Neuronal stem cell (in vitro differentiated cells): ENCODE data around the gene CAMSAP2.
A peak's percentile ranks its signal among the peaks of the same experiment; 100 is the strongest.

ENCODE experiments used
- DNase-seq: peaks from one replicate; pipeline ENCODE4 v3.0.0-alpha.2; 2013; ENCODE audit warnings: low spot score
- H2AFZ ChIP-seq: one replicate; pipeline ENCODE4 v1.6.1; 2013; ENCODE audit warnings: mild to moderate bottlenecking, low read length, inconsistent platforms
- H2AK5ac ChIP-seq: 2 replicates; pipeline ENCODE4 v1.6.1; 2013; ENCODE audit warnings: low read depth, mild to moderate bottlenecking, inconsistent platforms, low read length, moderate library complexity, mixed read lengths
- H2BK120ac ChIP-seq: 2 replicates; pipeline ENCODE4 v1.6.1; 2013; ENCODE audit warnings: low read depth, mild to moderate bottlenecking, inconsistent platforms, low read length, moderate library complexity, mixed read lengths
- H2BK12ac ChIP-seq: one replicate; pipeline ENCODE4 v1.6.1; 2013; ENCODE audit warnings: low read length, inconsistent platforms
- H2BK15ac ChIP-seq: 2 replicates; pipeline ENCODE4 v1.6.1; 2013; ENCODE audit warnings: mild to moderate bottlenecking, low read length, inconsistent platforms, mixed read lengths
- H2BK5ac ChIP-seq: one replicate; pipeline ENCODE4 v1.6.1; 2013; ENCODE audit warnings: inconsistent platforms, mild to moderate bottlenecking, low read length, moderate library complexity
- H3K14ac ChIP-seq: one replicate; pipeline ENCODE4 v1.6.1; 2013; ENCODE audit warnings: low read length, inconsistent platforms
- H3K18ac ChIP-seq: 2 replicates; pipeline ENCODE4 v1.6.1; 2013; ENCODE audit warnings: low read length, inconsistent platforms
- H3K23ac ChIP-seq: 2 replicates; pipeline ENCODE4 v1.6.1; 2013; ENCODE audit warnings: low read depth, mild to moderate bottlenecking, mixed read lengths, low read length, inconsistent platforms; ENCODE audit not compliant: poor library complexity
- H3K27ac ChIP-seq: replicated peaks from 3 replicates; pipeline ENCODE4 v1.5.1; 2013; ENCODE audit warnings: low read length, inconsistent platforms
- H3K27me3 ChIP-seq, 3 experiments: 2 replicates each; pipeline ENCODE4 v1.6.1; 2013; ENCODE audit warnings: low read length in 3 of 3, mild to moderate bottlenecking in 2 of 3, inconsistent platforms in 1 of 3, low read depth in 1 of 3, mixed read lengths in 1 of 3, moderate library complexity in 1 of 3; ENCODE audit not compliant: control insufficient read depth in 3 of 3, insufficient read depth in 3 of 3
- H3K36me3 ChIP-seq, 2 donors: replicated peaks in 1 of 2; 2 replicates each; pipeline ENCODE4 v1.6.1; 2013; ENCODE audit warnings: low read length in 2 of 2; ENCODE audit not compliant: control insufficient read depth in 2 of 2, insufficient read depth in 2 of 2
- H3K4ac ChIP-seq: 2 replicates; pipeline ENCODE4 v1.6.1; 2013; ENCODE audit warnings: inconsistent platforms, mild to moderate bottlenecking, low read length, moderate library complexity
- H3K4me1 ChIP-seq, 2 donors: 1 replicate in 1 of 2; 2 replicates in 1 of 2; pipeline ENCODE4 v1.6.1; 2013; ENCODE audit warnings: low read length in 2 of 2, low read depth in 1 of 2; ENCODE audit not compliant: control insufficient read depth in 2 of 2, insufficient read depth in 1 of 2
- H3K4me2 ChIP-seq: one replicate; pipeline ENCODE4 v1.6.1; 2013; ENCODE audit warnings: mild to moderate bottlenecking, low read length, inconsistent platforms; ENCODE audit not compliant: insufficient read depth, poor library complexity, severe bottlenecking
- H3K4me3 ChIP-seq, 2 donors: 2 replicates each; pipeline ENCODE4 v1.5.1; 2013; ENCODE audit warnings: low read length in 2 of 2, mild to moderate bottlenecking in 2 of 2, inconsistent platforms in 1 of 2, moderate library complexity in 1 of 2
- H3K79me1 ChIP-seq: one replicate; pipeline ENCODE4 v1.6.1; 2013; ENCODE audit warnings: low read depth, mild to moderate bottlenecking, inconsistent platforms, low read length, moderate library complexity
- H3K9ac ChIP-seq: one replicate; pipeline ENCODE4 v1.6.1; 2013; ENCODE audit warnings: mild to moderate bottlenecking, low read depth, low read length, inconsistent platforms; ENCODE audit not compliant: poor library complexity
- H3K9me3 ChIP-seq, 2 donors: replicated peaks in 1 of 2; 2 replicates each; pipeline versions ENCODE3 to v1.6.1; 2013; ENCODE audit warnings: low read length in 2 of 2, mild to moderate bottlenecking in 2 of 2, inconsistent platforms in 1 of 2, low read depth in 1 of 2, mixed read lengths in 1 of 2, moderate library complexity in 1 of 2; ENCODE audit not compliant: control insufficient read depth in 2 of 2, insufficient read depth in 1 of 2
- H4K8ac ChIP-seq: one replicate; pipeline ENCODE4 v1.6.1; 2013; ENCODE audit warnings: low read depth, mild to moderate bottlenecking, inconsistent platforms, low read length, moderate library complexity
- H4K91ac ChIP-seq: one replicate; pipeline ENCODE4 v1.6.1; 2013; ENCODE audit warnings: low read length, low read depth, mild to moderate bottlenecking, inconsistent platforms; ENCODE audit not compliant: poor library complexity
- WGBS, 2 donors: extraction: QIAGEN DNeasy Blood & Tissue Kit; methylation state at CpG; one replicate each; pipeline ENCODE4 v1.1.7; 2013; ENCODE audit warnings: missing lambda C conversion rate in 2 of 2, mixed read lengths in 1 of 2; ENCODE audit not compliant: insufficient read length in 2 of 2, insufficient replicate concordance in 1 of 2; ENCODE audit errors: extremely low coverage in 2 of 2; 5-methylcytosine and 5-hydroxymethylcytosine counted together

Gene CAMSAP2

DNA sequence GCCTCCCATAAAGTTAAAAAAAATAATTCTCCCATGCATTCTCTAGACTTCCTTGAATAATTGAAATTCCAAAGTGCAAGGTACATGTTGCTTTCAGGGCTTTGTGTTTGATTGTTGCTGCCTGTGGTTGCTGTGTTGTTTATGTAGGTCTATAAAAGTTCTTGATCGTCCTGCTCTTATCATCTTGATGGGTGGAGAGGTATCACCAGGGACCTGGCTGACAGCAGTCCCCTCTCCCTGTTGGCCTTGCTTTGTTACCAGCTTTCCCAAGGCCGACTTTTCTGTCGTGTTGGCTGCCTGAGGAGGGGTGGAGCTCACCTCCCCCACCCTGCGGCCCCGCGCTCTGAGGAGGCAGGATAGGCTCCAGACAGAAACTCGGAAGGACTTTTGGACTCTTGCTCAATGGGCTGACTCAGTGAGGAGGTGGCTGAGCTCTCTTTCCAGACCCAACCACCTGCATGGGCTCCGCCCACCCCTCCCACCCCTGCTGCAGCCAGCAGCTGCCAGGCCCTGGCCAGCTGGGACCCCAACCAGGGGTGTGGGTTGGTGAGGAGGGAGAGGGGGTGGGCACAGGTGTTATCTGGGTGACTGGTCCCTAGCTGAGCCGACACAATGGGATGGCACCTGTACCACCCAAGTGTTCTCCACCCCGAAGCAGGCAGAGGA, 158.0 kb downstream of the CAMSAP2 start:
- H3K27ac ChIP-seq: no peak overlapping the region
- peak overlapping the region; percentile 16 for H2BK5ac ChIP-seq
- no peak overlapping the region for H2BK12ac ChIP-seq
- H3K4me3 ChIP-seq: no peak overlapping the region
- H2BK120ac ChIP-seq: no peak overlapping the region
- H4K8ac ChIP-seq: no peak overlapping the region
- H3K36me3 ChIP-seq: peaks cover 34 to 87% of the 10 kb centered on the region in 2 donors
- no peak overlapping the region for H3K23ac ChIP-seq
- H3K18ac ChIP-seq: peak overlapping the region; percentile 31
- no CpG with 5 or more reads among the region's 10 CpGs for WGBS, 2 donors
- H2AFZ ChIP-seq: no peak overlapping the region
- H3K79me1 ChIP-seq: peaks cover 15% of the 10 kb centered on the region
- H2AK5ac ChIP-seq: peak overlapping the region; percentile 40
- DNase-seq: no peak
- H3K4ac ChIP-seq: no peak overlapping the region
- H3K27me3 ChIP-seq: no peaks in the 10 kb centered on the region
- H3K9me3 ChIP-seq: no peaks in the 10 kb centered on the region
- no peak overlapping the region for H3K9ac ChIP-seq
- no peak overlapping the region for H3K4me2 ChIP-seq
- H2BK15ac ChIP-seq: no peak overlapping the region
- no peak overlapping the region for H4K91ac ChIP-seq
- peaks cover 24 to 38% of the 10 kb centered on the region in 2 donors for H3K4me1 ChIP-seq
- H3K14ac ChIP-seq: peak overlapping the region; percentile 4

DNA sequence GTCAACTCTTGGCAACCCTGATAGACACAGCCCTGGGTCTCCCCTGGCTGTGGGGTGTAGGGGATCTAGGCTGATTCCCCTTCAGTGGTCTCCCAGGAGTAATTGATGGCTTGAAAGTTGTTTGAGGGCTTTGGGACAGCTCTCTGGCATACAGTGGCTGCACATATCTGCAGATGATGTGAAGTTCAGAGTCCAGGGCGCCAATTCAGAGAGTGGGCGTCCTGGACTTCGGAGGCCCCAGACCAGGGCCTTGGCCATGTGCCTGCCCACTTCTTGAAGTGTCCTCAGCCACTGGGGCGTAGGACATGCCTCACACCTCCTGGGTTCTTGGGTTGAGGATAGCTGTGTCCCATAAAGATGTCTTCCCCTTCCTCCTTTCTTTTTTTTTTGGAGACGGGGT, 158.6 kb downstream of the CAMSAP2 start:
- peak overlapping the region; percentile 16 for H2BK5ac ChIP-seq
- no peaks in the 10 kb centered on the region for H3K27me3 ChIP-seq
- no peak overlapping the region for H3K4ac ChIP-seq
- H3K4me3 ChIP-seq: no peak overlapping the region
- H2BK15ac ChIP-seq: no peak overlapping the region
- H4K8ac ChIP-seq: no peak overlapping the region
- H2BK12ac ChIP-seq: no peak overlapping the region
- H2AFZ ChIP-seq: no peak overlapping the region
- H3K4me2 ChIP-seq: no peak overlapping the region
- DNase-seq: no peak
- no peak overlapping the region for H3K18ac ChIP-seq
- peaks cover 39 to 93% of the 10 kb centered on the region in 2 donors for H3K36me3 ChIP-seq
- H3K4me1 ChIP-seq: peaks cover 24 to 38% of the 10 kb centered on the region in 2 donors
- peak overlapping the region; percentile 40 for H2AK5ac ChIP-seq
- no peak overlapping the region for H3K9ac ChIP-seq
- no peak overlapping the region for H2BK120ac ChIP-seq
- no peak overlapping the region for H3K14ac ChIP-seq
- no peak overlapping the region for H3K27ac ChIP-seq
- WGBS, 2 donors: no CpG with 5 or more reads among the region's 5 CpGs
- H4K91ac ChIP-seq: no peak overlapping the region
- no peak overlapping the region for H3K23ac ChIP-seq
- H3K79me1 ChIP-seq: peaks cover 15% of the 10 kb centered on the region
- H3K9me3 ChIP-seq: no peaks in the 10 kb centered on the region

DNA sequence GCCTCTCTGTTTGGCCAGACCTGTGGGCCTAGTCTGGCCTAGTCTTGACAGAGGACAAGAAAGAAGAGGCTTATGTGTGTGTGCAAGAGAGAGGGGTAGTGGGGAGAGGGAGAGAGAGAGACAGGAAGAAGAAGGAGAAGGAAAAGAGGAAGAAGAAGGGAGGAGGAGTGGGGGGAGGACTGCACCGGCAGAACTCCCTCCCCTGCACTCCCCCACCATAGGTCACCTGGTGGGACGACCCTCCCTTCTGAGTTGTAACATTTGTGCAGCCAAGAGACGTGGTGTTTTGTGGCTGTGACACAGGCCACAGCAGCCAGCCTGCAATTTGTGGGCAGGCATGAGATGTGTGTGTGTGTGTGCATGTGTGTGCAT, 160.3 kb downstream of the CAMSAP2 start:
- WGBS, 2 donors: no CpG with 5 or more reads among the region's 3 CpGs
- no peak overlapping the region for H3K4me2 ChIP-seq
- no peak overlapping the region for H4K91ac ChIP-seq
- H3K9me3 ChIP-seq: no peaks in the 10 kb centered on the region
- no peaks in the 10 kb centered on the region for H3K27me3 ChIP-seq
- H3K9ac ChIP-seq: no peak overlapping the region
- peaks cover 48 to 96% of the 10 kb centered on the region in 2 donors for H3K36me3 ChIP-seq
- no peak overlapping the region for H3K27ac ChIP-seq
- H2BK120ac ChIP-seq: no peak overlapping the region
- H2BK12ac ChIP-seq: no peak overlapping the region
- DNase-seq: no peak
- no peak overlapping the region for H3K18ac ChIP-seq
- H2AFZ ChIP-seq: no peak overlapping the region
- no peak overlapping the region for H3K4me3 ChIP-seq
- H3K79me1 ChIP-seq: peaks cover 15% of the 10 kb centered on the region
- no peak overlapping the region for H3K14ac ChIP-seq
- H2AK5ac ChIP-seq: no peak overlapping the region
- H3K4ac ChIP-seq: no peak overlapping the region
- H4K8ac ChIP-seq: no peak overlapping the region
- H2BK5ac ChIP-seq: no peak overlapping the region
- H2BK15ac ChIP-seq: no peak overlapping the region
- no peak overlapping the region for H3K23ac ChIP-seq
- H3K4me1 ChIP-seq: peaks cover 11 to 28% of the 10 kb centered on the region in 2 donors

GRCh38 chr1:200899451-200899915, 160.8 kb downstream of the CAMSAP2 start:
- H3K14ac ChIP-seq: no peak overlapping the region
- no peak overlapping the region for H3K18ac ChIP-seq
- no peak overlapping the region for H4K8ac ChIP-seq
- no peak overlapping the region for H3K23ac ChIP-seq
- no peaks in the 10 kb centered on the region for H3K27me3 ChIP-seq
- no peak overlapping the region for H2BK120ac ChIP-seq
- H3K9me3 ChIP-seq: no peaks in the 10 kb centered on the region
- peaks cover 48 to 96% of the 10 kb centered on the region in 2 donors for H3K36me3 ChIP-seq
- H2BK12ac ChIP-seq: no peak overlapping the region
- no peak overlapping the region for H2BK15ac ChIP-seq
- H3K27ac ChIP-seq: no peak overlapping the region
- no peak overlapping the region for H2AFZ ChIP-seq
- no CpG with 5 or more reads among the region's 10 CpGs for WGBS, 2 donors
- H2AK5ac ChIP-seq: no peak overlapping the region
- H3K79me1 ChIP-seq: peaks cover 15% of the 10 kb centered on the region
- DNase-seq: no peak
- no peak overlapping the region for H3K4me2 ChIP-seq
- H2BK5ac ChIP-seq: no peak overlapping the region
- H3K4me1 ChIP-seq: peaks cover 6 to 24% of the 10 kb centered on the region in 2 donors
- no peak overlapping the region for H3K9ac ChIP-seq
- H3K4ac ChIP-seq: no peak overlapping the region
- H4K91ac ChIP-seq: no peak overlapping the region
- peak overlapping the region in 1 of 2 donors; percentile 17 for H3K4me3 ChIP-seq
